ENCODE data around the gene ARHGAP42.

DNA sequence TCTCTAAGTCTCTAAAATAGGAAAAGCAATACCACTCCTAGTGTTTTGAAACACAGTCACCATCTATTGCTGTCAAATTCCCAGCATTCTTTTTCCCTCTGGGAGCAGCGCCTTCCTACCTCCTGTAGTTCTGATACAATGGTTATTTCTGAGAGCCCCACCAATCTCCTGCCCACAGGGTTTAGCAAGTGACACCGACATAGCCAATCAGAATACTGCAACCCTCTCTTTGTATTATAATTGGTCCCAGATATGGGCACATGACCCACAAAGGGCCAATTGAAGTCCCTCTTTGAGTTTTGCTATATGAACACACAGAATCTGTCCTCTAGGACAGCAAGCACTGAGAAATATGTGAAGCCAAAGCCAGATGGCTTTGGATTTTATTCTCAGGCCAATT lies 16.9 kb upstream of the ARHGAP42 start:
- TF ChIP-seq POLR2A (IDR thresholded peaks at IDR 0.05): no peak
- TF ChIP-seq, protein P1, sequence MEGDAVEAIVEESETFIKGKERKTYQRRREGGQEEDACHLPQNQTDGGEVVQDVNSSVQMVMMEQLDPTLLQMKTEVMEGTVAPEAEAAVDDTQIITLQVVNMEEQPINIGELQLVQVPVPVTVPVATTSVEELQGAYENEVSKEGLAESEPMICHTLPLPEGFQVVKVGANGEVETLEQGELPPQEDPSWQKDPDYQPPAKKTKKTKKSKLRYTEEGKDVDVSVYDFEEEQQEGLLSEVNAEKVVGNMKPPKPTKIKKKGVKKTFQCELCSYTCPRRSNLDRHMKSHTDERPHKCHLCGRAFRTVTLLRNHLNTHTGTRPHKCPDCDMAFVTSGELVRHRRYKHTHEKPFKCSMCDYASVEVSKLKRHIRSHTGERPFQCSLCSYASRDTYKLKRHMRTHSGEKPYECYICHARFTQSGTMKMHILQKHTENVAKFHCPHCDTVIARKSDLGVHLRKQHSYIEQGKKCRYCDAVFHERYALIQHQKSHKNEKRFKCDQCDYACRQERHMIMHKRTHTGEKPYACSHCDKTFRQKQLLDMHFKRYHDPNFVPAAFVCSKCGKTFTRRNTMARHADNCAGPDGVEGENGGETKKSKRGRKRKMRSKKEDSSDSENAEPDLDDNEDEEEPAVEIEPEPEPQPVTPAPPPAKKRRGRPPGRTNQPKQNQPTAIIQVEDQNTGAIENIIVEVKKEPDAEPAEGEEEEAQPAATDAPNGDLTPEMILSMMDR (IDR thresholded peaks at IDR 0.05): no peak
